ENCODE results near the gene SLC35F3. TPM values are rescaled to one million over a fixed set of nuclear protein-coding genes. Genes with fewer than 3 reads are reported as not detected.
A peak's percentile ranks its signal among the peaks of the same experiment; 100 is the strongest.

Gene SLC35F3
- total RNA-seq, 1 experiment from 2014 or later = 3.3 TPM

DNA sequence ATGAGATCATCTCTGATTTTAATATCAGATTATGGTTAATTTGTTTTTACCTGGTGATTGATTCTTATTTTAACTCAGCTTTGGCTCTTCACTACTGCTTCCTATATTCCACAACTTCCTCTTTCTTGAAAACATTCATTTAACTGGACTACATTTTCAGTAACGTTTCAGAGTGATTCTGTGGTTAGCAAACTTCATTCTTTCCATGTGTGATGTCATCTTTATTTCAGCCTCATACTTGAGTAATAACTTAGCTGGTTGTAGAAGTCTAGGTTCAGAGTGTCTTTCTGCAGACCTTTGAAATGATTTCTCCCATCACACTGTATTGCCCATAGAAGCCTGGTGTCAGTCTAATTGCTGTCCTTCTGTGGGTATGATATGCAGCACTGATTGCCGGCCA lies 36.0 kb upstream of the SLC35F3 start:
- CTCF ChIA-PET = interaction anchor here (0.8 kb wide), 1 partner anchor 145 kb away, joined by 3 read pairs; no protein-coding TSS in a partner anchor
- Mint-ChIP-seq H3K27ac (ENCODE audit: low read depth, unreplicated experiment) (no peak overlapping the region), H3K27me3 (ENCODE audit: insufficient read depth, unreplicated experiment) (peaks cover 24% of the 10 kb centered on the region), H3K4me3 (ENCODE audit: unreplicated experiment) (no peak overlapping the region), H3K4me1 (ENCODE audit: insufficient read depth, unreplicated experiment) (peaks cover 12% of the 10 kb centered on the region), H3K9me3 (ENCODE audit: unreplicated experiment) (no peaks in the 10 kb centered on the region), H3K36me3 (ENCODE audit: insufficient read depth, unreplicated experiment) (no peaks in the 10 kb centered on the region)
- TF ChIP-seq, protein P1, sequence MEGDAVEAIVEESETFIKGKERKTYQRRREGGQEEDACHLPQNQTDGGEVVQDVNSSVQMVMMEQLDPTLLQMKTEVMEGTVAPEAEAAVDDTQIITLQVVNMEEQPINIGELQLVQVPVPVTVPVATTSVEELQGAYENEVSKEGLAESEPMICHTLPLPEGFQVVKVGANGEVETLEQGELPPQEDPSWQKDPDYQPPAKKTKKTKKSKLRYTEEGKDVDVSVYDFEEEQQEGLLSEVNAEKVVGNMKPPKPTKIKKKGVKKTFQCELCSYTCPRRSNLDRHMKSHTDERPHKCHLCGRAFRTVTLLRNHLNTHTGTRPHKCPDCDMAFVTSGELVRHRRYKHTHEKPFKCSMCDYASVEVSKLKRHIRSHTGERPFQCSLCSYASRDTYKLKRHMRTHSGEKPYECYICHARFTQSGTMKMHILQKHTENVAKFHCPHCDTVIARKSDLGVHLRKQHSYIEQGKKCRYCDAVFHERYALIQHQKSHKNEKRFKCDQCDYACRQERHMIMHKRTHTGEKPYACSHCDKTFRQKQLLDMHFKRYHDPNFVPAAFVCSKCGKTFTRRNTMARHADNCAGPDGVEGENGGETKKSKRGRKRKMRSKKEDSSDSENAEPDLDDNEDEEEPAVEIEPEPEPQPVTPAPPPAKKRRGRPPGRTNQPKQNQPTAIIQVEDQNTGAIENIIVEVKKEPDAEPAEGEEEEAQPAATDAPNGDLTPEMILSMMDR (IDR thresholded peaks at IDR 0.05; ENCODE audit: unreplicated experiment) = no peak
- no peak for DNase-seq (ENCODE audit: unreplicated experiment)
- POLR2A ChIA-PET = no interaction called here
- no TSS peak for BruUV-seq (replicated peaks)
- intact Hi-C loops (cut with micrococcal nuclease) = no loop called here

DNA sequence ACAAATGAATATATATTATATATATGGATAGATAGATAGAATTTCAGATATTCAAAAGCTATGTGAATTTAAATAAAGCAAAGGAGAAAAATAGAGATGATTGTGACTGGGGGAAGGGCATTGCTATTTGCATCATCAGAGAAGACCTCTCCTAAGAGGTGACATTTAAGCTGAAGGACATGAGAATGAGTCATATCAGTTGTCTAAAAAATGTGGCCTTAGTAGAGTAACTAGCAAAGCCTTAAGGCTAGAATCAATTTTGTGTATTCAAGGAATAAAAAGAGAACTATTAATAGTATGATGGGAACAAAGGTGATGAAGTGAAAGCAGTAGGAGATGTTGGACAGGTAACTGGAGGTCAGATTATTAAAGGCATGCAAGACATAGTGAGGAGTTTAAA lies 34.8 kb upstream of the SLC35F3 start:
- H3K9me3 Mint-ChIP-seq (ENCODE audit: unreplicated experiment) = no peaks in the 10 kb centered on the region
- no peak overlapping the region for H3K27ac Mint-ChIP-seq (ENCODE audit: low read depth, unreplicated experiment)
- no peaks in the 10 kb centered on the region for H3K36me3 Mint-ChIP-seq (ENCODE audit: insufficient read depth, unreplicated experiment)
- intact Hi-C loops (cut with micrococcal nuclease) = no loop called here
- no peak overlapping the region for H3K4me3 Mint-ChIP-seq (ENCODE audit: unreplicated experiment)
- peaks cover 12% of the 10 kb centered on the region for H3K4me1 Mint-ChIP-seq (ENCODE audit: insufficient read depth, unreplicated experiment)
- peaks cover 27% of the 10 kb centered on the region for H3K27me3 Mint-ChIP-seq (ENCODE audit: insufficient read depth, unreplicated experiment)
- TF ChIP-seq, protein P1 (IDR thresholded peaks at IDR 0.05; ENCODE audit: unreplicated experiment) = no peak
- BruUV-seq (replicated peaks) = no TSS peak
- POLR2A ChIA-PET = interaction anchor here (0.6 to 1.2 kb wide), 3 partner anchors 9 to 477 kb away, joined by 3 read pairs; no protein-coding TSS in a partner anchor
- CTCF ChIA-PET = interaction anchor here (1.0 to 1.6 kb wide), 2 partner anchors 197 to 428 kb away, joined by 5 to 6 read pairs; no protein-coding TSS in a partner anchor
- DNase-seq (ENCODE audit: unreplicated experiment) = no peak

DNA sequence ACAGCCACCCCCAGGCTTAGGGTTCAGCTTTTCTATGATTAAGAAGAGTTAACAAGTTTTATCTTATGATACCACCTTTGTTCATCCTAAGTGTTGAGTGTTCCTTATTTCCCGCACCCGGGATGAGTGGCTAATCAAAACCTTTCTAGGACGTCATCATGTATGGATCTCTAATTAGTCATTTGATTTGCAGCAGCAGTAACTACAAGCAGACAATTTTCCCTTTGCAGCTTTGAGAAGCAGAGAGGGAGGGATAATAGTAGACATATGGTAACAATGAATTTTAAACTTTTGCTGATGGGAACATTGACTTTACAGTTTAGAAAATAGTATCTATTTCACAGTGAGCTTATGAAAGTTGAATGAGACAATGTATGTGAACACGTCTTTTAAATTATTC lies 30.8 kb upstream of the SLC35F3 start:
- CTCF ChIA-PET = no interaction called here
- TF ChIP-seq, protein P1 (IDR thresholded peaks at IDR 0.05; ENCODE audit: unreplicated experiment) = no peak
- Mint-ChIP-seq H3K4me3 (ENCODE audit: unreplicated experiment) (no peak overlapping the region), H3K36me3 (ENCODE audit: insufficient read depth, unreplicated experiment) (no peaks in the 10 kb centered on the region), H3K27ac (ENCODE audit: low read depth, unreplicated experiment) (no peak overlapping the region), H3K9me3 (ENCODE audit: unreplicated experiment) (no peaks in the 10 kb centered on the region), H3K4me1 (ENCODE audit: insufficient read depth, unreplicated experiment) (peaks cover 2% of the 10 kb centered on the region), H3K27me3 (ENCODE audit: insufficient read depth, unreplicated experiment) (peaks cover 55% of the 10 kb centered on the region)
- DNase-seq (ENCODE audit: unreplicated experiment) = no peak
- intact Hi-C loops (cut with micrococcal nuclease) = no loop called here
- POLR2A ChIA-PET = no interaction called here
- BruUV-seq (replicated peaks) = no TSS peak

DNA sequence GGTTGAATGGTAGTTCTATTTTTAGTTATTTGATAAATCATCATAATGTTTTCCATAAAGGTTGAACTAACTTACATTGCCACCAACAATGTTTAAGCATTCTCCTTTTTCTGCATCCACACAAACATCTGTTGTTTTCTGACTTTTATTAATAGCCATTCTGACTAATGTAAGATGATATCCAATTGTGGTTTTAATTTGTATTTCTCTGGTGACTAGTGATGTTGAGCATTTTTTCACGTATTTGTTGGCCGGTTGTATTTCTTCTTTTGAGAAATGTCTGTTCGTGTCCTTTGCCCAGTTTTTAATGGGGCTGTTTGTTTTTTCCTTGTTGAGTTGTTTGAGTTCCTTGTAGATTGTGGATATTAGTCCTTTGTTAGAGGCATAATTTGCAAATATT lies 24.6 kb upstream of the SLC35F3 start:
- H3K9me3 Mint-ChIP-seq (ENCODE audit: unreplicated experiment) = no peaks in the 10 kb centered on the region
- H3K36me3 Mint-ChIP-seq (ENCODE audit: insufficient read depth, unreplicated experiment) = no peaks in the 10 kb centered on the region
- no TSS peak for BruUV-seq (replicated peaks)
- TF ChIP-seq, protein P1 (IDR thresholded peaks at IDR 0.05; ENCODE audit: unreplicated experiment) = no peak
- no peak overlapping the region for H3K4me3 Mint-ChIP-seq (ENCODE audit: unreplicated experiment)
- DNase-seq (ENCODE audit: unreplicated experiment) = peak; percentile 31
- H3K4me1 Mint-ChIP-seq (ENCODE audit: insufficient read depth, unreplicated experiment) = peaks cover 2% of the 10 kb centered on the region
- intact Hi-C loops (cut with micrococcal nuclease) = no loop called here
- no peak overlapping the region for H3K27ac Mint-ChIP-seq (ENCODE audit: low read depth, unreplicated experiment)
- ChIA-PET POLR2A (interaction anchor here (0.7 to 1.7 kb wide), 2 partner anchors 13 to 390 kb away, joined by 3 to 4 read pairs; no protein-coding TSS in a partner anchor), CTCF (interaction anchor here (0.7 kb wide), 1 partner anchor 679 kb away, joined by 3 read pairs; no protein-coding TSS in a partner anchor)
- H3K27me3 Mint-ChIP-seq (ENCODE audit: insufficient read depth, unreplicated experiment) = peaks cover 69% of the 10 kb centered on the region
